ENCODE data around the gene PPP1R3A.

Gene PPP1R3A

GRCh38 chr7:113890331-113891030, 28.3 kb downstream of the PPP1R3A start:
- no peak for DNase-seq (ENCODE audit: low read depth in 2 of 2, low spot score in 1 of 2)

GRCh38 chr7:113883096-113883495, 35.7 kb downstream of the PPP1R3A start:
- DNase-seq (ENCODE audit: low read depth in 2 of 2, low spot score in 1 of 2) = no peak

GRCh38 chr7:113880559-113880958, 38.2 kb downstream of the PPP1R3A start:
- DNase-seq (ENCODE audit: low read depth in 2 of 2, low spot score in 1 of 2) = no peak

- DNase-seq (ENCODE audit: low read depth in 2 of 2, low spot score in 1 of 2) = no peak
Observed at GRCh38 chr7:113878394-113878992, 40.3 kb downstream of the PPP1R3A start.

- DNase-seq (ENCODE audit: low read depth in 2 of 2, low spot score in 1 of 2) = no peak
Observed at GRCh38 chr7:113875224-113875623, 43.6 kb downstream of the PPP1R3A start.

- DNase-seq (ENCODE audit: low read depth in 2 of 2, low spot score in 1 of 2) = no peak
Observed at GRCh38 chr7:113873554-113874151, 45.2 kb downstream of the PPP1R3A start.

GRCh38 chr7:113872981-113873380, 45.8 kb downstream of the PPP1R3A start:
- no peak for DNase-seq (ENCODE audit: low read depth in 2 of 2, low spot score in 1 of 2)

GRCh38 chr7:113867325-113867724, 51.5 kb downstream of the PPP1R3A start:
- no peak for DNase-seq (ENCODE audit: low read depth in 2 of 2, low spot score in 1 of 2)

- DNase-seq (ENCODE audit: low read depth in 2 of 2, low spot score in 1 of 2) = no peak
Observed at GRCh38 chr7:113856010-113856409, 62.8 kb downstream of the PPP1R3A start.

- no peak for DNase-seq (ENCODE audit: low read depth in 2 of 2, low spot score in 1 of 2)
Observed at GRCh38 chr7:113840954-113841353, 77.9 kb downstream of the PPP1R3A start.

GRCh38 chr7:113835367-113835766, 83.4 kb downstream of the PPP1R3A start:
- DNase-seq (ENCODE audit: low read depth in 2 of 2, low spot score in 1 of 2) = no peak

GRCh38 chr7:113832196-113832745, 86.5 kb downstream of the PPP1R3A start:
- DNase-seq (ENCODE audit: low read depth in 2 of 2, low spot score in 1 of 2) = no peak

- no peak for DNase-seq (ENCODE audit: low read depth in 2 of 2, low spot score in 1 of 2)
Observed at GRCh38 chr7:113831556-113831955, 87.3 kb downstream of the PPP1R3A start.

- DNase-seq (ENCODE audit: low read depth in 2 of 2, low spot score in 1 of 2) = no peak
Observed at GRCh38 chr7:113828581-113828980, 90.2 kb downstream of the PPP1R3A start.

All from stimulated activated CD8-positive, alpha-beta memory T cell treated with anti-CD3 and anti-CD28 coated beads, Interleukin-4, amount 100 ng/mL, for 1 hour (primary cell).